K562 (cell line): Measurements from ENCODE around the gene DENND1A. TPM values are rescaled to one million over a fixed set of nuclear protein-coding genes. Genes with fewer than 3 reads are reported as not detected.

Source experiments
- ATAC-seq: fragments of 200-7000 bp; cut with Tn5 transposase; 3 replicates; pipeline ENCODE4 v1.9.1; 2020; ENCODE audit warnings: moderate library complexity
- BruUV-seq: library from RNA; stranded (reverse); fragments of 400-500 nt; replicated peaks from 2 replicates; lab custom pipeline; 2021; lab: Mats Ljungman, UMichigan
- CTCF ChIA-PET: fragments of 300-600 bp; formaldehyde crosslinking; extraction: SDS; loops from one replicate; lab custom pipeline; 2021; ENCODE audit warnings: low intra/inter-chr PET ratio; lab: Yijun Ruan, JAX
- POLR2A ChIA-PET: fragments of 300-600, 350-650 bp; sonication (Branson Sonifier 250); formaldehyde crosslinking; extraction: SDS; loops from one replicate; lab custom pipeline; 2021; ENCODE audit warnings: antibody characterized with exemption, inconsistent platforms; lab: Yijun Ruan, JAX
- DNase-seq, 4 experiments: peaks; one replicate each; pipeline versions ENCODE4 v3.0.0 to v3.0.0-alpha.2; 2011 to 2018; ENCODE audit warnings: low spot score in 3 of 4, mixed read lengths in 3 of 4; ENCODE audit errors: extremely low read depth in 1 of 4
- FAIRE-seq: peaks from 2 replicates; lab custom pipeline; 2011; peaks lifted over from hg19 to GRCh38; lab: Jason Lieb, UNC
- H2AFZ ChIP-seq: 2 replicates; pipeline ENCODE4 v1.6.0; 2011; ENCODE audit warnings: low read depth, low read length, control low read depth, inconsistent platforms
- H3K27ac ChIP-seq: fragments of 200-600 bp; 3 replicates; pipeline ENCODE4 v1.8.0; 2011; ENCODE audit warnings: low read depth, mild to moderate bottlenecking, control low read depth, inconsistent platforms, low read length, moderate library complexity, mixed read lengths; ENCODE audit errors: extremely low read depth
- H3K27me3 ChIP-seq, 2 experiments: fragments of 300-600 bp in 1 of 2; 2 replicates in 1 of 2; 3 replicates in 1 of 2; pipeline versions ENCODE4 v1.6.0 to v1.8.0; 2011; ENCODE audit warnings: inconsistent platforms in 2 of 2, low read length in 2 of 2, mild to moderate bottlenecking in 1 of 2, mixed read lengths in 1 of 2, moderate library complexity in 1 of 2; ENCODE audit not compliant: control insufficient read depth in 2 of 2, insufficient read depth in 2 of 2
- H3K36me3 ChIP-seq: fragments of 300-600 bp; 3 replicates; pipeline ENCODE4 v1.8.0; 2011; ENCODE audit warnings: mild to moderate bottlenecking, low read length, inconsistent platforms; ENCODE audit not compliant: control insufficient read depth, insufficient read depth
- H3K4me1 ChIP-seq, 2 experiments: fragments of 200-600 bp in 1 of 2; replicated peaks in 1 of 2; 2 replicates in 1 of 2; 3 replicates in 1 of 2; pipeline versions ENCODE4 v1.5.1 to v1.8.0; 2011; ENCODE audit warnings: inconsistent platforms in 2 of 2, low read length in 2 of 2, mild to moderate bottlenecking in 1 of 2, mixed read lengths in 1 of 2, moderate library complexity in 1 of 2; ENCODE audit not compliant: control insufficient read depth in 2 of 2, insufficient read depth in 2 of 2
- H3K4me2 ChIP-seq: 2 replicates; pipeline ENCODE4 v1.6.1; 2011; ENCODE audit warnings: low read length, control low read depth, inconsistent platforms, mixed read lengths; ENCODE audit not compliant: insufficient read depth
- H3K4me3 ChIP-seq: fragments of 200-600 bp; sonication (generic), shearing (Covaris generic); 2 replicates; pipeline ENCODE4 v1.5.1; 2016; ENCODE audit warnings: control low read depth, inconsistent platforms
- H3K79me2 ChIP-seq: fragments of 200-600 bp; 3 replicates; pipeline ENCODE4 v1.8.0; 2011; ENCODE audit warnings: low read length, inconsistent platforms; ENCODE audit not compliant: control insufficient read depth, insufficient read depth
- H3K9ac ChIP-seq, 2 experiments: 2 replicates each; pipeline versions ENCODE4 v1.6.0 to v1.6.1; 2011; ENCODE audit warnings: low read depth in 2 of 2, low read length in 2 of 2, control low read depth in 1 of 2, inconsistent platforms in 1 of 2, mild to moderate bottlenecking in 1 of 2, mixed read lengths in 1 of 2; ENCODE audit not compliant: insufficient read depth in 1 of 2
- H3K9me1 ChIP-seq: one replicate; pipeline ENCODE4 v1.6.0; 2011; ENCODE audit warnings: inconsistent platforms, mild to moderate bottlenecking, low read length, moderate library complexity; ENCODE audit not compliant: control insufficient read depth, insufficient read depth
- H3K9me3 ChIP-seq: replicated peaks from 2 replicates; pipeline ENCODE4 v1.5.1; 2011; ENCODE audit warnings: low read depth, low read length, inconsistent platforms; ENCODE audit not compliant: control insufficient read depth, insufficient read depth
- H4K20me1 ChIP-seq: replicated peaks from 2 replicates; pipeline ENCODE4 v1.6.1; 2011; ENCODE audit warnings: low read length, inconsistent platforms, mixed read lengths; ENCODE audit not compliant: control insufficient read depth, insufficient read depth
- LEF1 ChIP-seq: fragments of 450-650 bp; IDR thresholded peaks from 2 replicates; pipeline ENCODE4 v1.6.1; 2016; ENCODE audit warnings: mild to moderate bottlenecking
- NR2C1 ChIP-seq, 2 experiments: fragments of 450-650 bp; IDR thresholded peaks; 2 replicates each; pipeline ENCODE4 v1.6.1; 2017; ENCODE audit warnings: mild to moderate bottlenecking in 2 of 2, antibody characterized with exemption in 1 of 2, inconsistent platforms in 1 of 2, missing compliant biosample characterization in 1 of 2, missing genetic modification characterization in 1 of 2
- NR2C2 ChIP-seq, 2 experiments: fragments of 200-800 bp in 1 of 2; sonication (Bioruptor generic) in 1 of 2; sonication (generic) in 1 of 2; formaldehyde crosslinking in 1 of 2; IDR thresholded peaks; 2 replicates each; pipeline versions ENCODE4 v1.6.1 to v1.8.0; 2016 to 2022; ENCODE audit warnings: mild to moderate bottlenecking in 1 of 2, missing compliant biosample characterization in 1 of 2, missing genetic modification characterization in 1 of 2, missing genetic modification reagents in 1 of 2
- TBL1XR1 ChIP-seq, 2 experiments: IDR thresholded peaks; 2 replicates each; pipeline ENCODE4 v1.6.1; 2012; ENCODE audit warnings: improper control_type of control experiment in 2 of 2, low read length in 2 of 2, mild to moderate bottlenecking in 1 of 2
- WGBS: fragments of 100-300 bp; shearing (Covaris generic); methylation state at CpG from one replicate; pipeline ENCODE4 v1.1.6; 2016; ENCODE audit warnings: low coverage, mixed read lengths; ENCODE audit not compliant: insufficient coverage; ENCODE audit errors: missing lambda C conversion rate; 5-methylcytosine and 5-hydroxymethylcytosine counted together
- in situ Hi-C: fragments of 300-500 bp; cut with MboI; formaldehyde crosslinking; loops from 4 replicates; pipeline ENCODE4 v1.15.0; 2018; ENCODE audit warnings: inconsistent platforms, mixed read lengths
- intact Hi-C: fragments of 100-400 bp; cut with micrococcal nuclease; formaldehyde crosslinking; loops from 2 replicates; pipeline ENCODE4 v1.14.2; 2022
- polyA plus RNA-seq, 8 experiments: library from polyadenylated mRNA; depleted of rRNA in 4 of 8; stranded (reverse) in 5 of 8; unstranded in 3 of 8; fragments of >200 nt; fragmentation: Nextera tagmentation in 2 of 8; fragmentation: Illumina TruSeq in 1 of 8; extraction: Ambion mirVana in 2 of 8; extraction: Trizol in 1 of 8; gene quantifications; 2 replicates each; pipeline versions ENCODE4 v1.2.1 to v1.2.3, GENCODE V29; 2011 to 2014; ENCODE audit warnings: inconsistent platforms in 1 of 8, missing spikeins in 1 of 8
- total RNA-seq, 7 experiments: library from RNA; depleted of rRNA in 6 of 7; stranded (reverse); fragments of >200 nt in 6 of 7; fragmentation: Illumina TruSeq in 2 of 7; extraction: Trizol in 2 of 7; gene quantifications; 2 replicates each; pipeline versions ENCODE4 v1.2.1 to v1.2.3, GENCODE V29; 2011 to 2021; ENCODE audit warnings: low replicate concordance in 1 of 7
- TF ChIP-seq, protein P1 (sequence below): fragments of 200-800 bp; sonication (Bioruptor generic); IDR thresholded peaks from 2 replicates; pipeline ENCODE4 v1.6.1; 2017; ENCODE audit warnings: missing genetic modification characterization, missing compliant biosample characterization
- TF ChIP-seq, protein P2 (sequence below): fragments of 450-650 bp; IDR thresholded peaks from 2 replicates; pipeline ENCODE4 v1.6.1; 2016; ENCODE audit warnings: low read depth
- TF ChIP-seq, protein P3 (sequence below): fragments of 450-650 bp; IDR thresholded peaks from 2 replicates; pipeline ENCODE4 v1.6.1; 2016; ENCODE audit warnings: mild to moderate bottlenecking

The DENND1A gene
- total and polyA plus RNA-seq, 9 of the 15 experiments (the other 6 are each of a cell fraction or from before 2014, with no cell fraction given): 7.6 to 29.5 (median 15.7) TPM

DNA sequence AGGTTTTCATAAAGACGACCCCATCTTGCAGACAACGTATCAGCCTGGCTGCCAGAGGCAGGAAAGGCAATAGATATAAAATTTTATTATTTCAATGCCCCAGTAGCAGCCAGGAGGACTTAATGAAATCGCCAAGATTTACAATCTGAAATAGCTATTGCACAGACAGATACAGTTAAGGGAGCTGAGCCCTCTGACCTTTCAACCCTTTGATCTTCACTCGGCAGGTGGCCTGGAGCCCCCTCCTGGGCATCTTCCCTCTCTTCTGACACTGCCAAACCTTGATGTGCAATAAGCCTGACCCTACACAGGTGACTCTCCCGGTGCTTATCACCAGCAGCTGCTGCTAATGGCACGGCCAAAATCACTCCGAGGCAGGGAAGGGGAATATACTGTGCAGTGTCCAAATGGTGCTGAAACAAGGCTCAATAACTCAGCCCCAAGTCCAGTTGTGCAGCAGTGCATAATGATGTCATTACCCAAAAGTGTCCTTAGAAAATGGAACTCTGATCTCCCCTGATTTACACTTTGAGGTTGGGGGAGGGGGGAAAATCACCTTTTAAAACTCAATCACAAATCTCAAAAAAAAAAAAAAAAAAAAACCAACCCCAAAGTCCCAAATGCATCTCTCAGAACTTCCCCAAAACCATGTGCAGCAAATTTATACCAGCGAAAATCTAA, 331.9 kb downstream of the DENND1A start:
- Histone ChIP-seq H3K9ac (no peak overlapping the region), H3K36me3 (no peaks in the 10 kb centered on the region), H3K4me3 (no peak overlapping the region), H3K9me3 (no peaks in the 10 kb centered on the region), H3K4me1 (no peaks in the 10 kb centered on the region), H3K79me2 (no peaks in the 10 kb centered on the region), H3K27ac (no peak overlapping the region), H3K9me1 (no peaks in the 10 kb centered on the region), H4K20me1 (no peaks in the 10 kb centered on the region), H2AFZ (no peak overlapping the region), H3K27me3 (no peaks in the 10 kb centered on the region), H3K4me2 (no peak overlapping the region)
- ChIA-PET CTCF (no interaction called here), POLR2A (interaction anchor here (1.0 kb wide), 1 partner anchor 80 kb away, joined by 5 read pairs; no protein-coding TSS in a partner anchor)
- TF ChIP-seq TBL1XR1 (IDR thresholded peaks at IDR 0.05; ENCODE audit: low read length in 2 of 2) (no peak), LEF1 (peak; percentile 48; the same call in 1 of the 2 replicates), NR2C2 (CRISPR knock-in tag; IDR thresholded peaks at IDR 0.05) (no peak), NR2C2 (tag; IDR thresholded peaks at IDR 0.05) (0 out of 2 replicates have a peak, but pooled peaks have one; percentile 15), NR2C1 (IDR thresholded peaks at IDR 0.05) (0 out of 2 replicates have a peak, but pooled peaks have one; percentile 29), NR2C1 (tag; IDR thresholded peaks at IDR 0.05) (0 out of 2 replicates have a peak, but pooled peaks have one; percentile 30)
- TF ChIP-seq, protein P1, sequence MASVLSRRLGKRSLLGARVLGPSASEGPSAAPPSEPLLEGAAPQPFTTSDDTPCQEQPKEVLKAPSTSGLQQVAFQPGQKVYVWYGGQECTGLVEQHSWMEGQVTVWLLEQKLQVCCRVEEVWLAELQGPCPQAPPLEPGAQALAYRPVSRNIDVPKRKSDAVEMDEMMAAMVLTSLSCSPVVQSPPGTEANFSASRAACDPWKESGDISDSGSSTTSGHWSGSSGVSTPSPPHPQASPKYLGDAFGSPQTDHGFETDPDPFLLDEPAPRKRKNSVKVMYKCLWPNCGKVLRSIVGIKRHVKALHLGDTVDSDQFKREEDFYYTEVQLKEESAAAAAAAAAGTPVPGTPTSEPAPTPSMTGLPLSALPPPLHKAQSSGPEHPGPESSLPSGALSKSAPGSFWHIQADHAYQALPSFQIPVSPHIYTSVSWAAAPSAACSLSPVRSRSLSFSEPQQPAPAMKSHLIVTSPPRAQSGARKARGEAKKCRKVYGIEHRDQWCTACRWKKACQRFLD (CRISPR knock-in tag): no peak
- TF ChIP-seq, protein P2, sequence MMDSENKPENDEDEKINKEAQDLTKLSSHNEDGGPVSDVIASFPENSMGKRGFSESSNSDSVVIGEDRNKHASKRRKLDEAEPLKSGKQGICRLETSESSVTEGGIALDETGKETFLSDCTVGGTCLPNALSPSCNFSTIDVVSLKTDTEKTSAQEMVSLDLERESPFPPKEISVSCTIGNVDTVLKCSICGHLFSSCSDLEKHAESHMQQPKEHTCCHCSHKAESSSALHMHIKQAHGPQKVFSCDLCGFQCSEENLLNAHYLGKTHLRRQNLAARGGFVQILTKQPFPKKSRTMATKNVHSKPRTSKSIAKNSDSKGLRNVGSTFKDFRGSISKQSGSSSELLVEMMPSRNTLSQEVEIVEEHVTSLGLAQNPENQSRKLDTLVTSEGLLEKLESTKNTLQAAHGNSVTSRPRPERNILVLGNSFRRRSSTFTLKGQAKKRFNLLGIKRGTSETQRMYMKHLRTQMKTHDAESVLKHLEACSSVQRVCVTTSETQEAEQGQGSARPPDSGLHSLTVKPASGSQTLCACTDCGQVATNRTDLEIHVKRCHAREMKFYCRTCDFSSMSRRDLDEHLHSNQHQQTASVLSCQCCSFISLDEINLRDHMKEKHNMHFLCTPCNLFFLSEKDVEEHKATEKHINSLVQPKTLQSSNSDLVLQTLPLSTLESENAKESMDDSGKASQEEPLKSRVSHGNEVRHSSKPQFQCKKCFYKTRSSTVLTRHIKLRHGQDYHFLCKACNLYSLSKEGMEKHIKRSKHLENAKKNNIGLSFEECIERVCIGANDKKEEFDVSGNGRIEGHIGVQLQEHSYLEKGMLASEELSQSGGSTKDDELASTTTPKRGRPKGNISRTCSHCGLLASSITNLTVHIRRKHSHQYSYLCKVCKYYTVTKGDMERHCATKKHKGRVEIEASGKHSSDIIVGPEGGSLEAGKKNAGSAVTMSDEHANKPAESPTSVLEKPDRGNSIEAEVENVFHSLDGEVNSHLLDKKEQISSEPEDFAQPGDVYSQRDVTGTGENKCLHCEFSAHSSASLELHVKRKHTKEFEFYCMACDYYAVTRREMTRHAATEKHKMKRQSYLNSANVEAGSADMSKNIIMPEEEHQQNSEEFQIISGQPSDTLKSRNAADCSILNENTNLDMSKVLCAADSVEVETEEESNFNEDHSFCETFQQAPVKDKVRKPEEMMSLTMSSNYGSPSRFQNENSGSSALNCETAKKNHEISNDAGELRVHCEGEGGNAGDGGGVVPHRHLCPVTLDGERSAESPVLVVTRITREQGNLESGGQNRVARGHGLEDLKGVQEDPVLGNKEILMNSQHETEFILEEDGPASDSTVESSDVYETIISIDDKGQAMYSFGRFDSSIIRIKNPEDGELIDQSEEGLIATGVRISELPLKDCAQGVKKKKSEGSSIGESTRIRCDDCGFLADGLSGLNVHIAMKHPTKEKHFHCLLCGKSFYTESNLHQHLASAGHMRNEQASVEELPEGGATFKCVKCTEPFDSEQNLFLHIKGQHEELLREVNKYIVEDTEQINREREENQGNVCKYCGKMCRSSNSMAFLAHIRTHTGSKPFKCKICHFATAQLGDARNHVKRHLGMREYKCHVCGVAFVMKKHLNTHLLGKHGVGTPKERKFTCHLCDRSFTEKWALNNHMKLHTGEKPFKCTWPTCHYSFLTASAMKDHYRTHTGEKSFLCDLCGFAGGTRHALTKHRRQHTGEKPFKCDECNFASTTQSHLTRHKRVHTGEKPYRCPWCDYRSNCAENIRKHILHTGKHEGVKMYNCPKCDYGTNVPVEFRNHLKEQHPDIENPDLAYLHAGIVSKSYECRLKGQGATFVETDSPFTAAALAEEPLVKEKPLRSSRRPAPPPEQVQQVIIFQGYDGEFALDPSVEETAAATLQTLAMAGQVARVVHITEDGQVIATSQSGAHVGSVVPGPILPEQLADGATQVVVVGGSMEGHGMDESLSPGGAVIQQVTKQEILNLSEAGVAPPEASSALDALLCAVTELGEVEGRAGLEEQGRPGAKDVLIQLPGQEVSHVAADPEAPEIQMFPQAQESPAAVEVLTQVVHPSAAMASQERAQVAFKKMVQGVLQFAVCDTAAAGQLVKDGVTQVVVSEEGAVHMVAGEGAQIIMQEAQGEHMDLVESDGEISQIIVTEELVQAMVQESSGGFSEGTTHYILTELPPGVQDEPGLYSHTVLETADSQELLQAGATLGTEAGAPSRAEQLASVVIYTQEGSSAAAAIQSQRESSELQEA: no peak
- TF ChIP-seq, protein P3, sequence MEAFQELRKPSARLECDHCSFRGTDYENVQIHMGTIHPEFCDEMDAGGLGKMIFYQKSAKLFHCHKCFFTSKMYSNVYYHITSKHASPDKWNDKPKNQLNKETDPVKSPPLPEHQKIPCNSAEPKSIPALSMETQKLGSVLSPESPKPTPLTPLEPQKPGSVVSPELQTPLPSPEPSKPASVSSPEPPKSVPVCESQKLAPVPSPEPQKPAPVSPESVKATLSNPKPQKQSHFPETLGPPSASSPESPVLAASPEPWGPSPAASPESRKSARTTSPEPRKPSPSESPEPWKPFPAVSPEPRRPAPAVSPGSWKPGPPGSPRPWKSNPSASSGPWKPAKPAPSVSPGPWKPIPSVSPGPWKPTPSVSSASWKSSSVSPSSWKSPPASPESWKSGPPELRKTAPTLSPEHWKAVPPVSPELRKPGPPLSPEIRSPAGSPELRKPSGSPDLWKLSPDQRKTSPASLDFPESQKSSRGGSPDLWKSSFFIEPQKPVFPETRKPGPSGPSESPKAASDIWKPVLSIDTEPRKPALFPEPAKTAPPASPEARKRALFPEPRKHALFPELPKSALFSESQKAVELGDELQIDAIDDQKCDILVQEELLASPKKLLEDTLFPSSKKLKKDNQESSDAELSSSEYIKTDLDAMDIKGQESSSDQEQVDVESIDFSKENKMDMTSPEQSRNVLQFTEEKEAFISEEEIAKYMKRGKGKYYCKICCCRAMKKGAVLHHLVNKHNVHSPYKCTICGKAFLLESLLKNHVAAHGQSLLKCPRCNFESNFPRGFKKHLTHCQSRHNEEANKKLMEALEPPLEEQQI: no peak
- no peak for ATAC-seq
- intact Hi-C loops (no loop called here), in situ Hi-C loops (no loop called here)
- DNase-seq: no peak
- BruUV-seq: no TSS peak
- 33% methylated on average over 8 of the region's 8 CpGs for WGBS
- FAIRE-seq: no peak
